TTC549 (cell line): Measurements from ENCODE around the gene HDAC9.
"Not testable (repeated sequence)": the region's sequence is repeated elsewhere in the genome, so short reads cannot be mapped to it uniquely, and the experiment has no call there.

Experiments
- FAIRE-seq: peaks from 2 replicates; lab custom pipeline; 2012; peaks lifted over from hg19 to GRCh38; lab: Jason Lieb, UNC

Gene HDAC9

DNA sequence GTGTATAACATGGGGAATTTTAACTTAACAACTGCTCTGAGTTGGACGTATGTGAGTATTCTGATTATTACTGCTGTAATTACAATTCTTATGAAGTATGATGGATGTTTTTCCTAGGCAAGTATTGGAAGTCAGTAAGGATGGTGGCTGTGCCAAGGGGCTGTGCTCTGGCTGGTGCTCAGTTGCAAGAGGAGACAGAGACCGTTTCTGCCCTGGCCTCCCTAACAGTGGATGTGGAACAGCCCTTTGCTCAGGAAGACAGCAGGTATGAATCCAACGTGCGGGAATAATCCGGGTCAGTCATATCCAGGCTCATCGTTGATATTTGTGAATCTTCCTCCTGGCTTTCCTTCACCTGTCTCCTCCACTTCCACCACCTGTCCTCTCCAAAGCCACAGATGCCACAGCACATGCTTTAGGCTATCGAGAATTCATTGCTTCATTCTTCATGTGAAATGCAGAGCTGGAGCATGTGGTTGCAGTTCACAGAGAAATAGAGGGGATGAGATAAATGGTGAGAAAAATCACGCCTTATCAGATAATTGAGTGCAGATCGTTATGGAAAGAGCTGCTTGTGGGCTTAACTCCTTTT is 480.2 kb downstream of the HDAC9 start:
- FAIRE-seq = no peak

DNA sequence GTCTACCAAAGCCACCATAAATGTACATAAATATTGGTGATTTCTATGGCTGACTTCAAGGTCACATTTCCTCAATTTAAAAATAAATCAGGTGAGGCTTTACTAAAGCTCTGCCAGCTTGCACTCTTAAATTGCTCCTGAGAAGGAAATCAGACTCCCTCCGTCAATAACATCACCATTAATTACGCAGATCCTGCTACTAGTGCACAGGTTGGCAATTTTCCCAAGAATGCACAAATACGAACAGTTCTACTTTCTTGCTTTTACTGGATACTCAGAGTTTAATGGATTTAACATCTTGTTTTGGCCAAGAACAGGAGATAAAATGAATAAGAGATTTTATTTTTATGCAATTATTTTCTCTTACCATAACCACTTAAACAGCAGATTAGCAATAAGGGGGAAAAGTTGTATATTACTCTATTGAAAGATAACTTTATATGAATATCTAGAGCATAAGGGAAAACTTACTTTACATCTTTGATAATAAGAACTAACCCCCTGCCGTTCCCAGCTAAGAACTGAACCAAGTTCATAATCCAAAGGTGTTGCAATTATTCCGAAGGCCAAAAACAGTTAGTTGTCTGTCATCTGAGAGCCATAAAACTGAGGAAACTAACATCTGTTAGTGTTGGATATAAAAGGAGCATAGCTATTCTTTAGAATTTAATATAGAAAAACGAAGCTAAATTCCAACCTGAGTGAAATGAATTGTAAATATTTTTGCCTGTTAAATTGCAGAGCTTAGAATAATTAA is 481.3 kb downstream of the HDAC9 start:
- no peak for FAIRE-seq

DNA sequence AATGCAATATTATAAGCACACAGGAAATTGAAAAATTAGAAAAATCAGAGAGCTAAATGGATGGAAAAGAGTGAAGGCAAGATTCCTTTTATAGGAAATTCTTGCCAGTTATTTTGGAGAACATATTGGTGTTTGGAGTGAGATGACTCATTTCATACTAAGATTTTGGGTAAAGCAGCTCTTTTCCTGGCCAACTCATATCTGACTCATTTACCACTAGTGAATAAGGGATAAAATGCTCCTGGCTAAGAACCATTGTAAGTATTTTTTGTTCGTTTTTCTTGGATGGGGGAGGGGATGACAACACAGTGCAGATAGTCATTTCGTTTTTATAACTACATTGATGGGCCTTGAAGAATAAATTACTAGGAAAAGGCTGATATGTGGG is 482.6 kb downstream of the HDAC9 start:
- no peak for FAIRE-seq

- not testable (repeated sequence) for FAIRE-seq
These were observed 495.2 kb downstream of the HDAC9 start for GRCh38 chr7:18990700-18991099.

DNA sequence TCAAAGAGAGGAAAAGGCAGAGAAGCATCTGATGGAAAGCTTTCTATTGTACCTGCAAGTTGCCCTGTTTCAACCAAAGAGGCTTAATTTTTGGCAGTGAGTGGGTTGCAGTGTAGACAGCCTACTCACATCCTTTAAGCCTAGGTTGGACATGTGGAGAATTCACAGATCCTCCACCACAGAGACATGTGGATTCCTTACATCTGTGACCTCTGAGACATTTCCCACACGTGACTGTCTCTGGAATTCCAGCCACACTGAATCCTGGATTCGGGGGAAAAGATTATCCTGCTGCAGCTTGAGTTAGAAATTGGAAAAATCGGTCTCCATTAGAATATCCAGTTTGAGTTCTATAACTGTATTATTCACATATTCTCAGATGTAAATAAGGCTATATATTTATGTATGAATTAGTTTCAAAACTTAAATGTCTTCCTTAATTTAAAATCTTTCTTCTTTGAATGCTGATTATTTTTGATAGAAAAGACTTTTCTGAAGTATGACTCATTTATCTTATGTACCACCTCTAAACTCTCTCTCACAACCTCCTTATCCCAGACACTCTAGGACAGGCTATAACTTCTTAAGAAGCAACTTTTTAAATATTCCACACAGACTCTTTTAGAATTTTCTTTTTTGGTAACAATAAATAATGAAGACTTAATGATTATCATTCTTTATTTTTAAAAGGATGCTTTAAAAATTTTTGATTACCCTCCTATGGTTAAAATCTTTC is 498.6 kb downstream of the HDAC9 start:
- FAIRE-seq = no peak

GRCh38 chr7:18995270-18995671 is 499.7 kb downstream of the HDAC9 start:
- FAIRE-seq = no peak

- no peak for FAIRE-seq
These were observed 500.4 kb downstream of the HDAC9 start for GRCh38 chr7:18995811-18996426.

GRCh38 chr7:18996583-18996982 is 501.0 kb downstream of the HDAC9 start:
- no peak for FAIRE-seq

DNA sequence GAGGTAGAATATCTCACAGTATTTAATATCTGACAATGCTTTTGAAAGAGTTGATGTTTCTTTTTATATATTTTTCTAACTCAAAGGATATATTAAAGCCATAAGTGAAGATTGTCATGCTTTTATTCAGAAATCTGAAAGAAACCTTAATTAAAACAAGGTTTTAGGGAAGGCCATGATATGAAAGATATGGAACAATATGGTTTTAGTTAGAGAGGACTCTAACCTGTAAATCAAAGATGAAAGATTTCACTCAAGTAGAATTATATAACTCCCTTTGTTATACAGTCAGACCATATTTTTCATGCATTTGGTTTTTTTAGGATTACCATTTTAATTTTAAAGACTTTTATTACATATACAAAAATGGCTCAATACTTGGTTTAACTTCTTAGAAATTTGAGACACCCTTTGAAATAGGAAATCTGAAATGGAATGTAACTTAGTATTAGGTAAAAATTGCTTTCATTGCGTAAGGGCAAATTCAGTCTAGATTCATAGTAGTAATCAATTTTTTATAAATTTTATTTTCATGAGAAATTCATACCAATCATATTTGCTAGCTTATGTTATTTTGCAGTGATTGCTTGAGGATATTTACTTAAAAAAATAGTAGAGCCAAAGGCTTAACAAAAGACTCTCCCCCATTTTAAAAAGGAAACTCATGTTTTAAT is 502.1 kb downstream of the HDAC9 start:
- FAIRE-seq = no peak

- no peak for FAIRE-seq
These were observed 504.9 kb downstream of the HDAC9 start for GRCh38 chr7:19000410-19000809.

- no peak for FAIRE-seq
These were observed 506.3 kb downstream of the HDAC9 start for GRCh38 chr7:19001854-19002253.

DNA sequence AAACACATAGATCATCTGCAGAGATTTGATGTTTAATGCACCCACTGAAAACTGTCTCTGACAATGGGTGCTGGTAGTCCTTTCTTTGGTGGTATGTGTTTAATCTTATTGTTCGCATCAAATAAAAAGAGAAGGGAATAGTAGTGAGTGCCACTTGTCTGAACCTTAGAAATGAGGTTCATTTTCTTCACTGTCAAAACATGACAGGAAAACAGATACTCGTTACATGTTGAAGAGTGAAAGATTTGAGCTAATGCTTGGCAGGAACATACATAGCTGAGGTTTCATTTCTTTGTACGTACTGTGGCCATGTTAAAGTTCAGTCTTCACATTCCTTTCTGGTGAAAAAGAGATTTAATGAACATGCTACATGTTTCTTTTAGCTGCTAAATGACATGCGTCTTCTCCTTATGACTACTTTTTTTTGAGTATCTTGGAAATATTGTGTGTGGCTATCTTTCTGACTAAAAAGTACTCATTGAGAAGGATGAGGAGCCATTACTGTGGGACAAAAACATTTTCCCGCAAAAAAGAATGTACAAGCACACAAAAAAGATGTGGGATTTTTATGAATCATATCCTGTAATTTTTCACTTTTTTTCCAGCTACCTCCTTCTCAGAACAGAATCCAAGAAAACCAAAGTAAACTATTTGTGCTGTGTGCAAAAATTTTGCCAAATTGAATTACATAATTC is 513.8 kb downstream of the HDAC9 start:
- FAIRE-seq = no peak

DNA sequence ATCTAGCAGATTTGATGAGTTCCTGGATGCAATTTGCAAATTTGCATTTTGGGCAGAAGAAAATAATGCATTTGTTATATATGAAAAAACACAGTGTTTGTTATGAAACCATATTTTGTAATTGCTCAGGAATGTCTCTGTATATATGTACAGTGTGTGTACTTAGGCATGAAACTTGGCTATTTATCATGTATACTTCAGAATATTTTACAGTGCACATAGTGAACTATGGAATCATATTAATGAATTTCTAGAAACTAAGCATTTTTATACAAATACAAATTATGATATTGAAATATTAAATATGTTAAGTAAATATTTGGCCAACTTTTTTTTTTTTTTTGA is 514.4 kb downstream of the HDAC9 start:
- no peak for FAIRE-seq

DNA sequence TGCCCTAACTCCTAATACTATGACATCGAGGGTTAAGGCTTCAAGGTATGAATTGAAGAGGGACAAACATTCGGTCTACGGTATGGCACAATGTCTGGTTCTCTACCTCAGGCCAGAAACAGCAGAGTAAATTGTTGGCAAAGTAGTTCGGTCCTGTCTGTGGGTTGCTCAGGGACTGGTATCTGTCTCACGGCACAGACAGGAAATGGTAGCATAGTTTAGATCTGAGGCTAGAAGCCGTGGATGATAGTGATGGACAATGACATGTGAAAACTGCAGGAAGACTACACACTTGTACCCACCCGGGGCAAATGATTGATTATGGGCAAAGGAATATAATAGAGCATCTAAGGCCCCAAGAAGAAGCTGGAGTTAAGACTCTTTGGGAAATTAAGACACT is 515.7 kb downstream of the HDAC9 start:
- no peak for FAIRE-seq

DNA sequence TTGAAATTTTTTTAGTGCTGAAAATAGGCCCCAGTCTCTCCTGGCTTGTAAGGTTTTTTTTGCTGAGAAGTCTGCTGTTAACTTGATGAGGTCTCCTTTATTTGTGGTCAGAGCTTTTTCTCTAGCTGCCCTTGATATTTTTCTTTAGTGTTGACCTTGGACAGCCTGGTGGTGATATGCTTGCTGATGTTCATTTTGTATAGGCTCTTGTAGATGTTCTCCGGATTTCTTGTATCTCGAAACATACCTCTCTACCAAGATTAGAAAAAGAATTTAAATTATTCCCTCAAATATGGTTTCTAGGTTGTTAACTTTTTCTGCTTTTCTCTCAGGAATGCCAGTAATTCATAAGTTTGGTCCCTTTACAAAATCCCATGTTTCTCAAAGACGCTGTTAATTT is 519.5 kb downstream of the HDAC9 start:
- no peak for FAIRE-seq

DNA sequence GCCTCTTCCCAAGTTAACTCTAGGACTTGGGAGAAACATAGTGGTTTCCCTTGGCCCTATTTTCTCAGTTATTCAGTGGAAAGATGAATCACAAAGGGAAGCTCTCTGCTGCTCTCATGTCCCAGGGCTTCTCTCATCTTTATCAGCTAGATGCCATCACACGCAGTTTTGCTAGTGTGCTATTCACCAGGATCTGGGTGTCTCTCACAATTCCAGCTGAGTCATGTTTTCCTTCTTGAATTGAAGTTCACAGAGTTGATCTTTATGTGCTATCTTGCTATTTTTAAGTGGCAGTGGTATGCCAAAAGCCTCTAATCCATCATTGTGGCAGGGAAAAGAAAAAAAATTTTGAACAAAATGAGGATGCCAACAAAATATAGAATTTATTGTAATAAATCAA is 520.6 kb downstream of the HDAC9 start:
- no peak for FAIRE-seq

DNA sequence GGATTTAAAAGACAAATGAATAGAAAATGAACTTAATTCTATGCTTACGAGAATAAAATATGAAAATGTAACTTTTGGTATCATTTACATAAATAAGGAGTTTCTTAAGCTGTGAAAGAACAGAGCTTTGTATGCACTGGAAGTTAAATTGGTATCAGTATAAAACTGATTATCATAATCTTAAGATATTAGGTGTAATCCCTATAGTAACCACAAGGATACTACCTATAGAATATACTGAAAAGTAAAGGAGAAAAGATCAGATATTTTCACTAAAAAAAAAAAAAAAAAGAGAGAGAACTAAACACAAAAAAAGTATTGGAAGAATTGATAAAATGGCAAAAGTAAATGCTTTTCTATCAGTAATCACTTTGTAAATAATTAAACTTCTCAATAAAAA is 521.8 kb downstream of the HDAC9 start:
- no peak for FAIRE-seq

DNA sequence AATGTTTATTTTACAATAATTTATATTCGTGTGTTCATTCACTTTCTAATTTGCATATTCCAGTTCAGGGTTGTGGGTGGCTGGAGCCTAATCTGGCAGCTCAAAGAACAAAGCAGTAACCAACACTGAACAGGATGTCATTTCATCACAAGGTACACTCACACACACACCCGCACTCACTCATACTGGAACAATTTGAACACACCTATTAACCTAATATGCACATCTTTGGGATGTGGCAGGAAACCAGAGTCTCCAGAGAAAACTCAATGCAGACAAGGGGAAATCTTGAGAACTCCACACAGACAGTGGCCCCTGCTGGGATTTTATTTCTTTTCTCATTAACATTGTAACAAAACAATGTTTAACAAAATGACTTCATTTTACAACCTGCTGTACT is 524.5 kb downstream of the HDAC9 start:
- no peak for FAIRE-seq

DNA sequence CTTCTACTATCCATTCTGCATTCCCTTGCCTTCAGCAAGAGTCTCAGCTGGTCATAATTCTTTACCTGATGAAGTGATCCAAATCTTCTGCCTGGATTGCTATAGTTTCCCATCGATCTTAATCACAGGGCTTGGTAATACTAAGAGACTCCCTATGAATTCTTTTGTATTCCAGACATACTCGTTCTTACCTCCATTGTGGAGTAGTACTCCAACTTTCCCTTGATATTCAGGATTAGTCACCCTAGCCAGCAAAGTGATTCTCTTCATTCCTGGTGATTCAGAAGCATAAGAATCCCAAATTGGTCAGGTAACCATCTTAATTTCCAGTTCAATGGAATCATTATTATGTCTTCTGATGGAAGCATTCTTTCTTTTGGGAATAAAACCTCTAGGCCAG is 525.2 kb downstream of the HDAC9 start:
- FAIRE-seq = no peak

GRCh38 chr7:19023477-19023876 is 527.9 kb downstream of the HDAC9 start:
- FAIRE-seq = no peak

GRCh38 chr7:19024261-19024660 is 528.7 kb downstream of the HDAC9 start:
- no peak for FAIRE-seq

- no peak for FAIRE-seq
These were observed 531.3 kb downstream of the HDAC9 start for GRCh38 chr7:19026888-19027287.
